Endothelial cell of umbilical vein (primary cell): Measurements from ENCODE around the gene TLR6. TPM values are rescaled to one million over a fixed set of nuclear protein-coding genes. Genes with fewer than 3 reads are reported as not detected.
A peak's percentile ranks its signal among the peaks of the same experiment; 100 is the strongest.

ENCODE experiments used
- BruUV-seq: library from RNA; stranded (reverse); fragments of 400-500 nt; replicated peaks from 2 replicates; lab custom pipeline; 2021; lab: Mats Ljungman, UMichigan
- CTCF ChIA-PET: fragments of 300-600, 350-600 bp; sonication (Branson Sonifier 250); formaldehyde crosslinking; loops from one replicate; lab custom pipeline; 2021; ENCODE audit warnings: antibody characterized with exemption, inconsistent platforms; lab: Charles Lee
- POLR2A ChIA-PET: fragments of 300-600, 350-600 bp; sonication (Branson Sonifier 250); formaldehyde crosslinking; loops from one replicate; lab custom pipeline; 2021; ENCODE audit warnings: antibody characterized with exemption, inconsistent platforms; lab: Charles Lee
- DNase-seq: peaks from one replicate; pipeline ENCODE4 v3.0.0-alpha.2; 2011; ENCODE audit warnings: low read depth, low spot score
- FAIRE-seq: peaks from 2 replicates; lab custom pipeline; 2011; peaks lifted over from hg19 to GRCh38; lab: Jason Lieb, UNC
- H2AFZ ChIP-seq: 2 replicates; pipeline ENCODE4 v1.6.0; 2012; ENCODE audit warnings: low read depth, low read length, control low read depth, inconsistent platforms
- H3K27ac ChIP-seq: 2 replicates; pipeline ENCODE4 v1.5.1; 2011; ENCODE audit warnings: low read depth, mild to moderate bottlenecking, control low read depth, low read length, moderate library complexity; ENCODE audit not compliant: insufficient read depth
- H3K27me3 ChIP-seq, 2 experiments: 2 replicates each; pipeline versions ENCODE4 v1.6.0 to v1.6.1; 2011; ENCODE audit warnings: low read length in 2 of 2, mixed read lengths in 1 of 2; ENCODE audit not compliant: control insufficient read depth in 2 of 2, insufficient read depth in 2 of 2
- H3K36me3 ChIP-seq, 2 experiments: 2 replicates in 1 of 2; 3 replicates in 1 of 2; pipeline ENCODE4 v1.5.1; 2011; ENCODE audit warnings: low read length in 2 of 2, mild to moderate bottlenecking in 1 of 2, moderate library complexity in 1 of 2; ENCODE audit not compliant: control insufficient read depth in 2 of 2, insufficient read depth in 2 of 2; ENCODE audit errors: extremely low read depth in 1 of 2
- H3K4me1 ChIP-seq: 3 replicates; pipeline ENCODE4 v1.5.1; 2011; ENCODE audit warnings: mild to moderate bottlenecking, low read length; ENCODE audit not compliant: control insufficient read depth, insufficient read depth; ENCODE audit errors: extremely low read depth
- H3K4me2 ChIP-seq: 2 replicates; pipeline ENCODE4 v1.6.1; 2011; ENCODE audit warnings: low read length, control low read depth, mixed read lengths; ENCODE audit not compliant: insufficient read depth
- H3K4me3 ChIP-seq, 3 experiments: fragments of 200-600 bp in 1 of 3; sonication (generic), shearing (Covaris generic) in 1 of 3; replicated peaks in 1 of 3; 2 replicates each; pipeline ENCODE4 v1.5.1; 2011 to 2016; ENCODE audit warnings: control low read depth in 3 of 3, low read length in 3 of 3, mild to moderate bottlenecking in 2 of 3, inconsistent platforms in 1 of 3, low read depth in 1 of 3, moderate library complexity in 1 of 3; ENCODE audit not compliant: insufficient read depth in 1 of 3
- H3K79me2 ChIP-seq: 2 replicates; pipeline ENCODE4 v1.6.0; 2012; ENCODE audit warnings: low read length, inconsistent platforms; ENCODE audit not compliant: control insufficient read depth, insufficient read depth
- H3K9ac ChIP-seq: replicated peaks from 2 replicates; pipeline ENCODE3; 2011; ENCODE audit warnings: low read length, control low read depth; ENCODE audit not compliant: insufficient read depth; ENCODE audit errors: extremely low read depth
- H3K9me1 ChIP-seq: replicated peaks from 3 replicates; pipeline ENCODE4 v1.6.0; 2011; ENCODE audit warnings: mild to moderate bottlenecking, low read length; ENCODE audit not compliant: control insufficient read depth, insufficient read depth; ENCODE audit errors: extremely low read depth
- H3K9me3 ChIP-seq: replicated peaks from 2 replicates; pipeline ENCODE4 v1.5.1; 2012; ENCODE audit warnings: low read length, inconsistent platforms; ENCODE audit not compliant: control insufficient read depth, insufficient read depth
- H4K20me1 ChIP-seq: replicated peaks from 2 replicates; pipeline ENCODE3; 2011; ENCODE audit warnings: mild to moderate bottlenecking, low read length; ENCODE audit not compliant: control insufficient read depth, insufficient read depth; ENCODE audit errors: extremely low read depth
- CTCF ChIP-seq, 2 donors: IDR thresholded peaks; 1 replicate in 1 of 2; 2 replicates in 1 of 2; pipeline ENCODE4 v1.5.1; 2011; ENCODE audit warnings: low read length in 2 of 2, mild to moderate bottlenecking in 2 of 2, moderate library complexity in 2 of 2, control low read depth in 1 of 2, inconsistent platforms in 1 of 2, low read depth in 1 of 2; ENCODE audit not compliant: insufficient read depth in 1 of 2; ENCODE audit errors: extremely low read depth in 1 of 2
- EZH2 ChIP-seq: IDR thresholded peaks from 2 replicates; pipeline ENCODE4 v1.6.1; 2012; ENCODE audit warnings: borderline replicate concordance, low read depth, mild to moderate bottlenecking, moderate library complexity, low read length, inconsistent platforms; ENCODE audit not compliant: severe bottlenecking
- FOS ChIP-seq: IDR thresholded peaks from 2 replicates; pipeline ENCODE4 v1.6.1; 2011; ENCODE audit warnings: mild to moderate bottlenecking, low read length, moderate library complexity, borderline replicate concordance; ENCODE audit not compliant: insufficient read depth
- JUN ChIP-seq: IDR thresholded peaks from 2 replicates; pipeline ENCODE4 v1.6.1; 2011; ENCODE audit warnings: borderline replicate concordance, low read depth; ENCODE audit not compliant: insufficient read length, insufficient read depth
- POLR2AphosphoS5 ChIP-seq: IDR thresholded peaks from 2 replicates; pipeline ENCODE4 v1.6.1; 2012; ENCODE audit warnings: low read depth, mild to moderate bottlenecking, control low read depth, low read length, moderate library complexity; ENCODE audit not compliant: insufficient read depth
- dilution Hi-C: fragments of 300-500 bp; cut with MboI; formaldehyde crosslinking; loops from one replicate; pipeline ENCODE4 v1.15.0; 2019; ENCODE audit warnings: low sequenced_read_pairs; ENCODE audit not compliant: extremely low pct_ligation_motif_present
- intact Hi-C: fragments of 100-400 bp; cut with micrococcal nuclease; formaldehyde crosslinking; loops from one replicate; pipeline ENCODE4 v1.10.0; 2022
- polyA plus RNA-seq, 4 experiments: library from polyadenylated mRNA; depleted of rRNA in 3 of 4; stranded (reverse) in 3 of 4; unstranded in 1 of 4; fragments of >200 nt; gene quantifications; 2 replicates each; pipeline versions ENCODE4 v1.2.1 to v1.2.3, GENCODE V29; 2011 to 2012; ENCODE audit warnings: missing spikeins in 1 of 4
- total RNA-seq: library from RNA; stranded (reverse); gene quantifications from 2 replicates; pipeline ENCODE4 v1.2.3, GENCODE V29; 2021

The TLR6 gene
- total and polyA plus RNA-seq, 2 donors (not counting 3 experiments of a cell fraction or from before 2014, with no cell fraction given) = 0.19 to 1.7 TPM

GRCh38 chr4:38832624-38833528 is 23.7 kb downstream of the TLR6 start:
- H4K20me1 ChIP-seq = no peaks in the 10 kb centered on the region
- H3K36me3 ChIP-seq = no peaks in the 10 kb centered on the region
- no peaks in the 10 kb centered on the region for H3K9me3 ChIP-seq
- no peaks in the 10 kb centered on the region for H3K9me1 ChIP-seq
- ChIA-PET CTCF (interaction anchor here (0.9 to 1.7 kb wide), 6 partner anchors 14 to 50 kb away, joined by 3 to 6 read pairs (median 3); partner anchors contain the start of gene TLR10), POLR2A (no interaction called here)
- no peaks in the 10 kb centered on the region for H3K79me2 ChIP-seq
- intact Hi-C loops (no loop called here), dilution Hi-C loops (no loop called here)
- FAIRE-seq (no peak), DNase-seq (no peak)
- no TSS peak for BruUV-seq
- H3K4me3 ChIP-seq = no peak overlapping the region
- H3K4me2 ChIP-seq = no peak overlapping the region
- TF ChIP-seq FOS = no peak
- TF ChIP-seq CTCF (IDR thresholded peaks at IDR 0.05; ENCODE audit: extremely low read depth in 1 of 2, insufficient read depth in 1 of 2, low read depth in 1 of 2, low read length in 2 of 2) = peak in 1 of 2 donors; percentile 45
- peaks cover 6% of the 10 kb centered on the region for H3K4me1 ChIP-seq
- H3K9ac ChIP-seq = no peak overlapping the region
- peaks cover 0 to 7% of the 10 kb centered on the region in 2 experiments for H3K27me3 ChIP-seq
- H2AFZ ChIP-seq = no peak overlapping the region
- H3K27ac ChIP-seq = no peak overlapping the region

- no peak overlapping the region for H3K4me2 ChIP-seq
- H4K20me1 ChIP-seq = no peaks in the 10 kb centered on the region
- no peak overlapping the region for H3K27ac ChIP-seq
- no peak for DNase-seq
- no peaks in the 10 kb centered on the region for H3K4me1 ChIP-seq
- TF ChIP-seq FOS (no peak), JUN (no peak), EZH2 (no peak), POLR2AphosphoS5 (no peak)
- no TSS peak for BruUV-seq
- peaks cover 0 to 7% of the 10 kb centered on the region in 2 experiments for H3K27me3 ChIP-seq
- CTCF ChIA-PET = interaction anchor here (0.9 to 1.7 kb wide), 5 partner anchors 19 to 50 kb away, joined by 3 to 6 read pairs (median 3); partner anchors contain the start of gene TLR10
- H3K4me3 ChIP-seq = no peak overlapping the region
- no peak overlapping the region for H3K9ac ChIP-seq
- H2AFZ ChIP-seq = no peak overlapping the region
- no peaks in the 10 kb centered on the region for H3K36me3 ChIP-seq
- H3K9me3 ChIP-seq = no peaks in the 10 kb centered on the region
- intact Hi-C loops = no loop called here
- POLR2A ChIA-PET = no interaction called here
- no peak for FAIRE-seq
- H3K9me1 ChIP-seq = no peaks in the 10 kb centered on the region
- H3K79me2 ChIP-seq = no peaks in the 10 kb centered on the region
- dilution Hi-C loops = no loop called here
Measured at GRCh38 chr4:38832206-38832605, 24.4 kb downstream of the TLR6 start.
